Right cardiac atrium (tissue), 5 donors: Measurements from ENCODE around the gene COX5A. TPM values are rescaled to one million over a fixed set of nuclear protein-coding genes. Genes with fewer than 3 reads are reported as not detected.
"Not testable (repeated sequence)": the region's sequence is repeated elsewhere in the genome, so short reads cannot be mapped to it uniquely, and the experiment has no call there.

Experiments used
- ATAC-seq, 2 donors: fragments of 200-7000 bp; cut with Tn5 transposase; one replicate each; pipeline versions ENCODE4 v1.8.0 to v1.9.1; 2020; ENCODE audit warnings: moderate library complexity in 2 of 2, mild to moderate bottlenecking in 1 of 2
- DNase-seq, 3 donors: peaks; one replicate each; pipeline ENCODE4 v3.0.0-alpha.2; 2020
- H3K27ac ChIP-seq: one replicate; pipeline ENCODE4 v1.5.1; 2013; ENCODE audit warnings: mild to moderate bottlenecking, low read length, control low read depth, moderate library complexity
- H3K27me3 ChIP-seq: one replicate; pipeline ENCODE4 v1.6.1; 2013; ENCODE audit not compliant: control insufficient read depth, insufficient read depth
- H3K4me1 ChIP-seq: one replicate; pipeline ENCODE4 v1.6.1; 2013; ENCODE audit warnings: low read length; ENCODE audit not compliant: control insufficient read depth, insufficient read depth
- H3K4me3 ChIP-seq: one replicate; pipeline ENCODE4 v1.5.1; 2013; ENCODE audit warnings: low read length, control low read depth
- H3K9me3 ChIP-seq: one replicate; pipeline ENCODE4 v1.6.1; 2013; ENCODE audit warnings: low read length; ENCODE audit not compliant: control insufficient read depth
- WGBS: extraction: QIAGEN DNeasy Blood & Tissue Kit; methylation state at CpG from one replicate; pipeline ENCODE4 v1.1.7; 2013; 5-methylcytosine and 5-hydroxymethylcytosine counted together
- intact Hi-C, 4 donors: fragments of 100-400 bp; cut with DNase I; formaldehyde crosslinking; loops; one replicate each; pipeline versions ENCODE4 v1.11.0 to v1.14.0; 2022 to 2023
- polyA plus RNA-seq: library from polyadenylated mRNA; stranded (reverse); fragments of 200-250 nt; gene quantifications from one replicate; pipeline ENCODE4 v1.2.3, GENCODE V29; 2013
- total RNA-seq, 4 donors: library from RNA; stranded (reverse); fragmentation: NEBNext Ultra II Directional; extraction: Animal tissue kit (Norgen Biotek cat#: 25700); gene quantifications; one replicate each; pipeline ENCODE4 v1.2.1, GENCODE V29; 2021
- donor health status: healthy with polysubstance abuse.
- donor health status: DM: no; HTN: yes; CAD: no.
- donor health status: DM: no; HTN: no; CAD: no.
- donor health status: DM: no; HTN: yes; CAD: no; lungs with severe emphysema.
- donor health status: DM: yes; HTN: yes; CAD: no.

COX5A gene
- total and polyA plus RNA-seq, 5 donors, result 802 to 2,062 (median 884) TPM

- ATAC-seq, result peak; percentile 71 to 77
- peak; percentile 53 to 78 (median 74) for DNase-seq
- Histone ChIP-seq H3K27me3 (no peaks in the 10 kb centered on the region), H3K9me3 (no peaks in the 10 kb centered on the region), H3K4me3 (peak overlapping the region; percentile 52), H3K4me1 (peaks cover 11% of the 10 kb centered on the region), H3K27ac (peak overlapping the region; percentile 4)
- intact Hi-C loops, result no loop called here
- 6% methylated on average over 8 of the region's 8 CpGs for WGBS
Observed at GRCh38 chr15:74889390-74889882, 48.4 kb downstream of the COX5A start.

GRCh38 chr15:74888716-74889115, 49.2 kb downstream of the COX5A start:
- peak overlapping the region; percentile 4 for H3K27ac ChIP-seq
- H3K27me3 ChIP-seq, result no peaks in the 10 kb centered on the region
- H3K4me1 ChIP-seq, result peaks cover 11% of the 10 kb centered on the region

GRCh38 chr15:74887537-74888193, 50.2 kb downstream of the COX5A start:
- H3K9me3 ChIP-seq, DNase-seq, intact Hi-C loops, H3K4me3 ChIP-seq, ATAC-seq, H3K27ac ChIP-seq, H3K27me3 ChIP-seq: not testable (repeated sequence)
- 60% methylated on average over 10 of the region's 10 CpGs for WGBS
- peaks cover 11% of the 10 kb centered on the region for H3K4me1 ChIP-seq

More at GRCh38 chr15:74888716-74889115, 49.2 kb downstream of the COX5A start:
- no peak for DNase-seq
- WGBS, result 86% methylated on average over 4 of the region's 4 CpGs
- no peaks in the 10 kb centered on the region for H3K9me3 ChIP-seq
- intact Hi-C loops, result no loop called here
- ATAC-seq, result no peak
- no peak overlapping the region for H3K4me3 ChIP-seq

- ATAC-seq (no peak), DNase-seq (no peak)
Observed at GRCh38 chr15:74885461-74885860, 52.4 kb downstream of the COX5A start.

GRCh38 chr15:74884428-74885223, 53.2 kb downstream of the COX5A start:
- H3K4me3 ChIP-seq, result no peak overlapping the region
- no peak for ATAC-seq
- WGBS, result 78% methylated on average over 4 of the region's 4 CpGs
- peaks cover 6% of the 10 kb centered on the region for H3K4me1 ChIP-seq
- H3K27me3 ChIP-seq, result no peaks in the 10 kb centered on the region
- H3K9me3 ChIP-seq, result peaks cover 3% of the 10 kb centered on the region
- DNase-seq, result peak in 1 of 3 donors; percentile 4
- intact Hi-C loops, result no loop called here
- H3K27ac ChIP-seq, result no peak overlapping the region

More at GRCh38 chr15:74885461-74885860, 52.4 kb downstream of the COX5A start:
- Histone ChIP-seq H3K4me3 (no peak overlapping the region), H3K4me1 (peaks cover 6% of the 10 kb centered on the region), H3K27ac (no peak overlapping the region), H3K9me3 (peaks cover 3% of the 10 kb centered on the region), H3K27me3 (no peaks in the 10 kb centered on the region)
- intact Hi-C loops, result no loop called here
- WGBS, result 87% methylated on average over 5 of the region's 5 CpGs

- WGBS, result 94% methylated on average over 6 of the region's 6 CpGs
- no peak overlapping the region for H3K4me3 ChIP-seq
- intact Hi-C loops, result no loop called here
- DNase-seq (no peak), ATAC-seq (no peak)
- no peaks in the 10 kb centered on the region for H3K4me1 ChIP-seq
- H3K27ac ChIP-seq, result no peak overlapping the region
- peaks cover 3% of the 10 kb centered on the region for H3K9me3 ChIP-seq
- H3K27me3 ChIP-seq, result no peaks in the 10 kb centered on the region
Observed at GRCh38 chr15:74882528-74882927, 55.3 kb downstream of the COX5A start.

- Histone ChIP-seq H3K4me1 (no peaks in the 10 kb centered on the region), H3K27ac (no peak overlapping the region), H3K4me3 (no peak overlapping the region), H3K27me3 (no peaks in the 10 kb centered on the region), H3K9me3 (peaks cover 3% of the 10 kb centered on the region)
- WGBS, result 91% methylated on average over 4 of the region's 4 CpGs
- DNase-seq, result no peak
- ATAC-seq, result no peak
- intact Hi-C loops, result no loop called here
Observed at GRCh38 chr15:74878273-74878672, 59.6 kb downstream of the COX5A start.

GRCh38 chr15:74873756-74874424, 64.0 kb downstream of the COX5A start:
- intact Hi-C loops, result no loop called here
- Histone ChIP-seq H3K27ac (no peak overlapping the region), H3K4me3 (peak overlapping the region; percentile 47), H3K27me3 (no peaks in the 10 kb centered on the region), H3K9me3 (no peaks in the 10 kb centered on the region), H3K4me1 (peaks cover 5% of the 10 kb centered on the region)
- peak; percentile 11 to 15 for ATAC-seq
- peak in 2 of 3 donors; percentile 60 for DNase-seq
- WGBS, result 33% methylated on average over 16 of the region's 16 CpGs

GRCh38 chr15:74873036-74873755, 64.7 kb downstream of the COX5A start, which contains the start of gene SCAMP2:
SCAMP2 (minus strand) TSS chr15:74873365; CDS start chr15:74873255, 110 bp downstream.
- ATAC-seq, result peak; percentile 96 to 97
- peaks cover 7% of the 10 kb centered on the region for H3K4me1 ChIP-seq
- DNase-seq, result peak; percentile 97 to 98 (median 97)
- under 1% methylated on average over 49 of the region's 52 CpGs for WGBS
- H3K9me3 ChIP-seq, result no peaks in the 10 kb centered on the region
- no peaks in the 10 kb centered on the region for H3K27me3 ChIP-seq
- intact Hi-C loops, result no loop called here
- peak within 1 kb of the TSS; percentile 47 for H3K4me3 ChIP-seq
- H3K27ac ChIP-seq, result peak within 1 kb of the TSS; percentile 54

- Histone ChIP-seq H3K9me3 (no peaks in the 10 kb centered on the region), H3K4me1 (peaks cover 8% of the 10 kb centered on the region), H3K27me3 (no peaks in the 10 kb centered on the region), H3K4me3 (peak overlapping the region; percentile 47), H3K27ac (peak overlapping the region; percentile 54)
- ATAC-seq (no peak), DNase-seq (no peak)
- under 1% methylated on average over 11 of the region's 11 CpGs for WGBS
- intact Hi-C loops, result no loop called here
Observed at GRCh38 chr15:74872702-74873035, 65.2 kb downstream of the COX5A start.
